ENCODE measurements around the gene CYSLTR1.

DNA sequence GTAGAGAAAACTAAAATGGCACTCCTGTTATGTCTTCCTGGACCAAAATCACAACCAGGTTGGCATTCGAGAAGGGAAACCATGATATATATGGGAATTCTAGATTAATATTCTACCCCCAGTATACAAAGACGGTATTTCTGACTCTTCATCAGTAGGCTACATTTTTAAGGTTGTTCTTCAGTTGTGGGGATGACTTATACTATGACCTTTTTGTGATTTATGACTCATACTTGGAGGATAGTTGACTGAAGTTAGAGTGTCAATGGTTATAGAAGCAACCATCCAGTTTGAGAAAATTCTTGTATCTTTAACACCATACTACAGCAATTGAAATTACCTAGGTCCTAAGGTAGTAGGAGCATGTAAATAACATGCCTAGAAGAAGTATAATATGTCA lies 49.8 kb upstream of the CYSLTR1 start:
- TF ChIP-seq CTCF (IDR thresholded peaks at IDR 0.05), result no peak
- TF ChIP-seq EZH2 (IDR thresholded peaks at IDR 0.05), result no peak
- TF ChIP-seq EZH2phosphoT487 (IDR thresholded peaks at IDR 0.05), result no peak
